Stimulated activated CD8-positive, alpha-beta memory T cell treated with anti-CD3 and anti-CD28 coated beads, Interleukin-4, amount 100 ng/mL, for 48 hours (primary cell): ENCODE measurements around the gene KCNJ16.

Experiments
- DNase-seq: peaks from one replicate; pipeline ENCODE4 v3.0.0-alpha.2; 2020

Gene KCNJ16

GRCh38 chr17:70099294-70099693 lies 24.3 kb downstream of the KCNJ16 start:
- no peak for DNase-seq

- DNase-seq = no peak
Observed at GRCh38 chr17:70099884-70100283, 24.9 kb downstream of the KCNJ16 start.

DNA sequence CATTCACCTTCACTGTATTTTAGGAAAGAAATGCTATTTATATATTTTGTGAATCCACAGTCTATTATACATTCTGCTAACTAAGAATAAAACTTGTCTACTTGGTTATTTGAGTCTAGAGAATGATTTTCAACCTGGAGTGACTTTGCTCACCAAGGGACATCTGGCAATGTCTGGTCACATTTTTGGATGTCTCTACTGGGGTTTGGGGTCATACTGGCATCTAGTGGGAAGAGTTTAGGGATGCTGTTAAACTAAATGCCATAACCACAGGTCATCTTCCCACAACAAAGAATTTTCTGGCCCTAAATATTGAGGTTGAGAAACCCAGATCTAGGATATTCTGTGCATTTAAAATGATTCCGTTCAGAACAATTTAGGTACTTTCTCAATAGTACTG lies 26.0 kb downstream of the KCNJ16 start:
- no peak for DNase-seq

- no peak for DNase-seq
Observed at GRCh38 chr17:70102531-70102930, 27.5 kb downstream of the KCNJ16 start.

DNA sequence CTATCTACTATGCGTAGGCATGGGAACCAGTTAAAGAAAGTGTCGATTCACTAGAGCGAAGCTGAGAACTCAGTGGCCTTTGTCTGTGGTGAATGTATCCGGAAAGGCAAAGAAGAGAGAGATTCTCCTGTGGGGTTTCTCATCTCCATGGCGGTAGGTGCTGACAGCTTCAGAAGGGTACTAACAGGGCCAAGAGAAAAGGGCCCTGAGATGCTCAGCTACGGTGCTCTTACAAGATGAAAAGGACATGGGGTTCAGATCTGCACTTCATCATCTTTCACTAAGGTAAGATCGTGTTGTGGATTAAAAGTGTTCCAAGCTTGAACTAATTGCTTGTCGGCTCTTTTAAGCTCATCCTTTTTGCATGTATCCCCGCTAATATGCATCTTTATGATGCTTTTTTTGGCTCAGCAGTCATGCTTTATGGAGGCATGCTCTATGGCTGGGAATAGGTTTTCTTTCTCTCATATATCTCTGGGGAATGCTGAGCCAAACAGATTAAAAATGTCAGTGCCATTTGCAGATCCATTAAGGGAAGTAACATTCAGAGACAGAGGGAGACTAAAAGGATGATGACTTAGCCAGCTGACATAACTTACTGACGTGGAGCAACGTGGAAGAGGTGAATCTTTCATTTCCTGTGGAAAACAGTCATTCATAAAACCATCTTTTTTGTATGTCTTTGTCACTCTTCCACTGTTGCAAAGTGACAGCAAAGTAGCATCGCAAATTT lies 29.9 kb downstream of the KCNJ16 start:
- no peak for DNase-seq

- DNase-seq = no peak
Observed at GRCh38 chr17:70105641-70106040, 30.6 kb downstream of the KCNJ16 start.

DNA sequence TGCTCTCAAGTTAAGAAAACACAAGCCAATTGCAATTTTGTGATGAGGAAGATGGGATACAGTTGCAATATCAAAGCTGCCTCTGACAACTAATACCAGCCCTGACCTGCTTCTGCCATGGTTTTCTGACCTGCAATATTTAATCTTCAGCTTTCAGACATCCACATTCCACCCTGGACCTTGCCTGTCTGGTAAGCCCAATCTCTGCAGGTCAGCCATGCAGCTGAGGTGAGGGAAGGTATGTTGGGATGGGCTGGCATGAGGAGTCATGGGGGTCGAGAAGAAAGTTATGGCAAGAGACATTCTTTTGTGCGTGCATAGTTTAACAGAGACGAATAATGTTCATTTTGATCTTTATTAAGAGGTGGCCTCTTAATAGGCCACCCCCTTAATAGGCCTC lies 31.5 kb downstream of the KCNJ16 start:
- no peak for DNase-seq

GRCh38 chr17:70107441-70107840 lies 32.4 kb downstream of the KCNJ16 start:
- no peak for DNase-seq

- no peak for DNase-seq
Observed at GRCh38 chr17:70107904-70108565, 33.0 kb downstream of the KCNJ16 start.

DNA sequence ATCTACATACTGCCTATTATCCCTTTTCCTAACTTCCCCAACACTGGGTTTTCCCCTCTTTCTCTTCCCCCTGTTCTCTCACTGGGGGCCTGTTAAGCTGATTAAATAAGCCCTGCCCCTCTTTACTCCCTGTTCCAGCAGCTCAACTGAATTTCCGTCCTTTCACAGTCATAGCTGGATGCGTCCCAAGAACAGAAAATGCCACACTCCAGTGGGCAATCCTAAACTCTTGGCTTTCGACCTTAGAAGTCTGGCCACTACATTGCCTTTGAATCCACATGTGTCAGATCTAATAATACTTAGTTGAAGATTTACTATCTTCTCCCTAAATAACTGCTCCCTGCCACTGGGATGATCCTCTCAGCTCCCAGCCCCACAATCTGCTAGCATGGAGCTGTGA lies 34.5 kb downstream of the KCNJ16 start:
- no peak for DNase-seq

DNA sequence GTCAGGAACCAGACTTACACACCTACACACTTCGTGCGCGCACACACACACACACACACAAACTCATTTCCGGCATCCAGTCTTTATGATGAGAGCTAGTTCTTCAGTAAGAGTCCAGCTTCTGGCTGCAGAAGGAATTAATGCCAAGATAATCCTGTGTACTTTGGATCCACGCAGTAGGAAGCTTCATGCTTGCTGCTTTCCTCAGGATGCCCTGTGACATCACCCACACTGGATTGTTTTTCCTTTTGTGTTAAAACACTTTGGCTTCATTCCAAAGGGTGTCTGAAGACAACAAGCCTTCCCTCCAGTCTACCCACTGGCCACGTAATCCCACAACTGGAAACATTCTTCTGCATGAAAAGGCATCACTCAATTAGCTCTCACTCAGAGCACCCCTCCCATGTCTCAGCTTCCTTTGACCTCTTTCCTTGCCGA lies 35.4 kb downstream of the KCNJ16 start:
- no peak for DNase-seq

DNA sequence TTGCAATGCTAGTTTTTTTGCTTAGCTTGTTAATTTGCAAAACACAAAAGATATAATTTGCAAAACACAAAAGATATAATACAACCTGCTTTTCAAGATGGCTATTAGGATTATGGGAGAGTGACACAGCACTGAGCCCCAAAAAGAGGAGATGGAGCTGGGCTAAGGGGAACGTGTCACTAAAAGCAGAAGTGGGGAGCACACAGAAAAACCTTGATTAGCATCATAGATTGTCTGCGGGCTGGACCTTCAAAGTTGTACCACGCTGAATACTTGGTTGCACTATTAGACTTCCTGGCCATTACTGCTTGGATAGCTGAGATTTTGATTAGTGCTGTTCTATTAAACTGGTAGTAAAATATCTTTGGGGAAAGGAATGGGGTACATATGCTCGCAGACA lies 36.2 kb downstream of the KCNJ16 start:
- DNase-seq = no peak

GRCh38 chr17:70114405-70114804 lies 39.4 kb downstream of the KCNJ16 start:
- DNase-seq = no peak

DNA sequence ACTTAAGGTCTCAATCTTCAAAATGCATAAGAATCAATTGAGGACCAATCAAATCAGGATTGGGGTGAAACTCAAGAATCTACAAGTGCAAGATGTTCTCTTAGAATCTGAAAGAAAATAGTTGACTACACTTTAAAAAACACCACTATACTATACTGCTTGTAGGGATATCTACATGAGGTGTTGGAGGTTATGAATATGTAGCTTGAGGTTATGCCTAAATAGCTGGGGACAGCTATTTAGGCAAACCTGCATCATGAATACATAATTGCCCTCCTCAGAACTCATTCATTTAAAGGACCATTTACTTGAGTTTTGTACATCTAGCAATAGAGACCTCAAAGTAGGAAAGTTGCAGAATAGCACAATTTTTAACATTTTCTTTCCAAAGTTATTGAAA lies 40.1 kb downstream of the KCNJ16 start:
- DNase-seq = no peak

- DNase-seq = no peak
Observed at GRCh38 chr17:70116919-70117318, 41.9 kb downstream of the KCNJ16 start.

DNA sequence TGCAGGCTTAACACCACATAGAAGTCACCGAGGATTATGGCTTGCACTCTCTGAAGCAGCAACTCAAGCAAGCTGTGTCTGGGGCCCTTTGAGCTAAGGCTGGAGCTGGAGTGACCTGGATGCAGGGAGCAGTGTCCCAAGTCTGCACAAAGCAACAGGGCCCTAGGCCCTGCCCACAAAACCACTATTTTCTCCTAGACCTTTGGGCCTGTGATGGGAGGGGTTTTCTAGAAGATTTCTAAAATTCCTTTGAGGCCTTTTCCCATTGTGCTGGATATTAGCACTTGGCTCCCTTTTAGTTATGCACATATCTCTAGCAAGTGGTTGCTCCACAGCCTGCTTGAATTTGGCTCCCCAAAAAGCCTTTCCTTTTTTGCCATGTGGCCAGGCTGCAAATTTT lies 44.5 kb downstream of the KCNJ16 start:
- no peak for DNase-seq

DNA sequence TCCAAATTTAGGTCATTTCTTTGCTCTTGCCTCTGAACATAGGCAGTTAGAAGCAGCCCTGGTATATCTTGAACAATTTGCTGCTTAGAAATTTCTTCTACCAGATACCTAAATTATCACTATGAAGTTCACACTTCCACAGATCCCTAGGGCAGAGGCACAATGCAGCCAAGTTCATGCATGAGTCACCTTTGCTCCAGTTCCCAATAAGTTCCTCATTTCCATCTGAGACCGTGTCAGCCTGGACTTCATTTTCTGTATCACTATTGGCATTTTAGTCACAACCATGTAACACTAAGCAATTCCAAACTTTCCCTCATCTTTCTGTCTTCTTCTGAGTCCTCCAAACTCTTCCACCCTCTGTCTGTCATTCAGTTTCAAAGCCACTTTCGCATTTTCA lies 45.0 kb downstream of the KCNJ16 start:
- DNase-seq = no peak

DNA sequence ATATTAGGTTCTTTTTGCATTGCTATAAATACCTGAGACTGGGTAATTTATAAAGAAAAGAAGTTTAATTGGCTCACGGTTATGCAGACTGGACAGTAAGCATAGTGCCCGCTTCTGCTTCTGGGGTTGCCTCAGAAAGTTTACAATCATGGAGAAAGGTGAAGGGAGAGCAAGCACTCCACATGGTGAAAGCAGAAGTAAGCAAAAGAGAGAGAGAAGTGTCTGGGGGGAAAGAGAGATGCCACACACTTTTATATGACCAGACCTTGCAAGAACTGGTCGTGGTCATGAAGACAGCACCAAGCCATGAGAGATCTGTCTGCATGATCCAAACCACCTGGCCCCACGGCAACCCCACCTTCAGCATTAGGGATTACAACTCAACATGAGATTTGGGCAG lies 45.4 kb downstream of the KCNJ16 start:
- DNase-seq = no peak

DNA sequence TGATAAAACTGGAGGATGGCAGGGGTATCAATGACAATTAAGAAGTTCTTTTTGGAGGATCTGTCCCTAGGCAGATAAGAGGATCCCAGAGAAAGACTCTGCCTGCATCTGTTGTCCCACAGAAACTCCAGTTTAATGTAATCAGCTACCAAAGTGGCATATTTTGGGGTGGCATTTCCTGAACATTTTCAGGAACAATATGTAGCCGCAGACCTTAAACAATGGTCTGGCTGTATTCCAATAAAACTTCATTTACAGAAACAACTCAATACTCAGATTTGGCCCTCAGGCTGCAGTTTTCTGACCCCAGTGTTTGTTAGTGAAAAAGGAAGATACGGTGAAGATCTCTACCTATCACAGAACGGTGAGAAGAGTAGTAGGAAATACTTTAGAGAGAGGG lies 46.1 kb downstream of the KCNJ16 start:
- DNase-seq = no peak

GRCh38 chr17:70123193-70123592 lies 48.2 kb downstream of the KCNJ16 start:
- DNase-seq = no peak

DNA sequence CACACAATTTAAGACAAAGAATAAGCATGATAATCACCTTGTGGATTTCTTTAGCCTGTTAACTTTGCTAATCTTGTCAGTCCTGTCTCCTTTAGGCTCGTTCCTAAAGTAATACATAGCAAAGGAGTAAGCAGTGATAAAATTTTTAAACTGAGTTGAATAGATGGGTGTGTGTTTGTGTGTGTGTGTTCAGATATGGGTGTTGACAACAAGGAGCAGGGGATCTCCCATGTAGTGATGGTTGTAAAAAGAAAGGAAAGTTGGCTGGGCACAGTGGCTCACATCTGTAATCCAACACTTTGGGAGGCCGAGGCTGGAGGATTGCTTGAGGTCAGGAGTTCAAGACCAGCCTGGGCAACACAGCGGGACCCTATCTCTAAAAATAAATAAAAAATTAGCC lies 49.7 kb downstream of the KCNJ16 start:
- DNase-seq = no peak

GRCh38 chr17:70127221-70127873 lies 52.3 kb downstream of the KCNJ16 start:
- DNase-seq = no peak

DNA sequence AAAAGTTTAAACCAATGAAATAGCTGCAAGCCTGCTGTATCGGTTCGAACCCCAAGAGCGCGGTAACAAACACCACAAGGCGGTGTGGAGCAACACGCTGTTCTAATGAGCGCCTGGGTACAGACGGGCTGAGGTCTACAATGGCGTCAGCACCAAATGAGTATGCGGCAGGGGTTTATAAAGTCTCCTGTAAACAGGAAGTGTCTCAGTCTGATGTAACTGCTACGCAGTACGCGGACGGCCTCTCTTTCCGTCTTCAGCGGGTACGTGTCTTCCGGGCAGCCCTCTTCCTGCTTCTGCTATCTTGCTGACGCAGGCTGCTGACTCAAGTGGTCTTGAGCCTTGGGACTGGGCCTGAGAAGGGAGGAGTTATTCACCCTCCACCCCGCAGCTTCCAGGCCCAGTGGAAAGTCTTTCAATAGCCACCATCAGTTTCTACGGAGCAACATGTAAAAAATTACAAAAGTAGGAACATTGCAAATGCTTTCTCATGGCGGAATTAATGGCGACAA lies 53.8 kb downstream of the KCNJ16 start:
- no peak for DNase-seq

GRCh38 chr17:70130289-70130688 lies 55.3 kb downstream of the KCNJ16 start:
- DNase-seq = no peak
